ENCODE measurements around the gene KCTD13. TPM values are rescaled to one million over a fixed set of nuclear protein-coding genes. Genes with fewer than 3 reads are reported as not detected.
"Not testable (repeated sequence)": the region's sequence is repeated elsewhere in the genome, so short reads cannot be mapped to it uniquely, and the experiment has no call there.

The KCTD13 gene
- total and polyA plus RNA-seq, 3 experiments from 2014 or later = 15.9 to 37.1 (median 35.7) TPM

GRCh38 chr16:29871822-29872546, 54.0 kb downstream of the KCTD13 start:
- H3K4me1 ChIP-seq (ENCODE audit: insufficient read depth, low read length) = peaks cover 4% of the 10 kb centered on the region
- no peak overlapping the region for H3K27ac ChIP-seq (ENCODE audit: low read depth, low read length)
- no peaks in the 10 kb centered on the region for H3K9me3 ChIP-seq (ENCODE audit: low read length)
- ChIA-PET CTCF (interaction anchor here (1.2 kb wide), 1 partner anchor 8 kb away, joined by 4 read pairs; the partner anchor contains the start of gene CDIPT), POLR2A (no interaction called here)
- no peak for DNase-seq
- peaks cover under 1% of the 10 kb centered on the region for H3K27me3 ChIP-seq (ENCODE audit: insufficient read depth, low read length, poor library complexity, severe bottlenecking)
- no peaks in the 10 kb centered on the region for H3K9me3 Mint-ChIP-seq
- H3K4me1 Mint-ChIP-seq = peaks cover 7 to 15% (median 10%) of the 10 kb centered on the region in 3 donors
- H3K36me3 ChIP-seq (ENCODE audit: insufficient read depth, low read length) = no peaks in the 10 kb centered on the region
- H3K4me3 ChIP-seq (ENCODE audit: low read length) = no peak overlapping the region
- no peak overlapping the region for H3K4me3 Mint-ChIP-seq
- H3K27ac Mint-ChIP-seq = no peak overlapping the region
- H3K36me3 Mint-ChIP-seq = no peaks in the 10 kb centered on the region
- peaks cover 15% of the 10 kb centered on the region in 2 donors for H3K27me3 Mint-ChIP-seq

GRCh38 chr16:29869067-29869466, 57.0 kb downstream of the KCTD13 start:
- H3K36me3 ChIP-seq (ENCODE audit: insufficient read depth, low read length); H3K27ac ChIP-seq (ENCODE audit: low read depth, low read length); CTCF ChIA-PET; H3K9me3 ChIP-seq (ENCODE audit: low read length); H3K27ac Mint-ChIP-seq; H3K9me3 Mint-ChIP-seq; H3K27me3 Mint-ChIP-seq; H3K4me1 ChIP-seq (ENCODE audit: insufficient read depth, low read length); H3K36me3 Mint-ChIP-seq; H3K4me3 Mint-ChIP-seq; H3K4me1 Mint-ChIP-seq; H3K27me3 ChIP-seq (ENCODE audit: insufficient read depth, low read length, poor library complexity, severe bottlenecking); H3K4me3 ChIP-seq (ENCODE audit: low read length); DNase-seq: not testable (repeated sequence)
- POLR2A ChIA-PET = interaction anchor here (0.6 kb wide), 1 partner anchor 178 kb away, joined by 3 read pairs; no protein-coding TSS in a partner anchor

- Mint-ChIP-seq H3K36me3 (no peaks in the 10 kb centered on the region), H3K9me3 (no peaks in the 10 kb centered on the region), H3K27ac (no peak overlapping the region), H3K27me3 (peaks cover 3 to 6% of the 10 kb centered on the region in 2 donors), H3K4me3 (no peak overlapping the region), H3K4me1 (peaks cover 0 to 6% (median under 1%) of the 10 kb centered on the region in 3 donors)
- CTCF ChIA-PET = no interaction called here
- Histone ChIP-seq H3K27me3 (ENCODE audit: insufficient read depth, low read length, poor library complexity, severe bottlenecking) (no peaks in the 10 kb centered on the region), H3K9me3 (ENCODE audit: low read length) (no peaks in the 10 kb centered on the region), H3K4me1 (ENCODE audit: insufficient read depth, low read length) (peaks cover 4% of the 10 kb centered on the region), H3K27ac (ENCODE audit: low read depth, low read length) (no peak overlapping the region), H3K4me3 (ENCODE audit: low read length) (no peak overlapping the region), H3K36me3 (ENCODE audit: insufficient read depth, low read length) (no peaks in the 10 kb centered on the region)
- no peak for DNase-seq
- POLR2A ChIA-PET = interaction anchor here (0.6 kb wide), 1 partner anchor 178 kb away, joined by 3 read pairs; no protein-coding TSS in a partner anchor
Observed at GRCh38 chr16:29868396-29869009, 57.5 kb downstream of the KCTD13 start.

- peaks cover 0 to 3% of the 10 kb centered on the region in 2 donors for H3K27me3 Mint-ChIP-seq
- Histone ChIP-seq H3K4me1 (ENCODE audit: insufficient read depth, low read length) (peaks cover 21% of the 10 kb centered on the region), H3K27me3 (ENCODE audit: insufficient read depth, low read length, poor library complexity, severe bottlenecking) (no peaks in the 10 kb centered on the region), H3K27ac (ENCODE audit: low read depth, low read length) (no peak overlapping the region), H3K9me3 (ENCODE audit: low read length) (no peaks in the 10 kb centered on the region), H3K4me3 (ENCODE audit: low read length) (no peak overlapping the region), H3K36me3 (ENCODE audit: insufficient read depth, low read length) (peaks cover 7% of the 10 kb centered on the region)
- no peaks in the 10 kb centered on the region for H3K9me3 Mint-ChIP-seq
- no peak for DNase-seq
- H3K4me3 Mint-ChIP-seq = peak overlapping the region in 2 of 7 donors; percentile 23 to 29
- ChIA-PET CTCF (interaction anchor here (1.4 to 1.5 kb wide), 2 partner anchors 11 to 19 kb away, joined by 4 to 7 read pairs; no protein-coding TSS in a partner anchor), POLR2A (interaction anchor here (0.6 to 1.8 kb wide), 3 partner anchors 109 to 713 kb away, joined by 4 read pairs; partner anchors contain the start of gene TAOK2)
- H3K36me3 Mint-ChIP-seq = peaks cover 0 to 27% (median 4%) of the 10 kb centered on the region in 3 donors
- H3K27ac Mint-ChIP-seq = peak overlapping the region in 1 of 8 donors; percentile 29
- peaks cover 16 to 33% (median 31%) of the 10 kb centered on the region in 3 donors for H3K4me1 Mint-ChIP-seq
Observed at GRCh38 chr16:29864205-29864604, 61.8 kb downstream of the KCTD13 start.

GRCh38 chr16:29863669-29863984, 62.4 kb downstream of the KCTD13 start:
- Mint-ChIP-seq H3K27me3 (peaks cover 0 to 3% of the 10 kb centered on the region in 2 donors), H3K27ac (peak overlapping the region; percentile 92 to 99 (median 98))
- H3K4me3 ChIP-seq (ENCODE audit: low read length) = peak overlapping the region; percentile 89

GRCh38 chr16:29862884-29863668, 63.0 kb downstream of the KCTD13 start, which contains the start of gene CDIPT:
CDIPT (minus strand) TSS chr16:29863226; CDS start chr16:29862857, 369 bp downstream.
- H3K36me3 Mint-ChIP-seq = peaks cover 4 to 38% (median 5%) of the 10 kb centered on the region in 3 donors
- no peaks in the 10 kb centered on the region for H3K9me3 ChIP-seq (ENCODE audit: low read length)
- peaks cover 0 to 3% of the 10 kb centered on the region in 2 donors for H3K27me3 Mint-ChIP-seq
- peak within 1 kb of the TSS; percentile 84 to 97 (median 93) for H3K4me3 Mint-ChIP-seq
- CTCF ChIA-PET = interaction anchor here (1.0 to 2.1 kb wide), 10 partner anchors 9 to 164 kb away, joined by 3 to 8 read pairs (median 4); partner anchors contain the start of genes HIRIP3, KIF22 and PAGR1
- peak within 1 kb of the TSS; percentile 92 to 99 (median 98) for H3K27ac Mint-ChIP-seq
- POLR2A ChIA-PET = interaction anchor here (0.6 to 1.8 kb wide), 2 partner anchors 48 to 111 kb away, joined by 4 read pairs; partner anchors contain the start of gene TAOK2
- peak within 1 kb of the TSS; percentile 92 for H3K27ac ChIP-seq (ENCODE audit: low read depth, low read length)
- peaks cover 16 to 33% (median 31%) of the 10 kb centered on the region in 3 donors for H3K4me1 Mint-ChIP-seq
- peaks cover 21% of the 10 kb centered on the region for H3K4me1 ChIP-seq (ENCODE audit: insufficient read depth, low read length)
- DNase-seq = peak; percentile 87 to 95 (median 94)
- H3K27me3 ChIP-seq (ENCODE audit: insufficient read depth, low read length, poor library complexity, severe bottlenecking) = no peaks in the 10 kb centered on the region
- H3K4me3 ChIP-seq (ENCODE audit: low read length) = peak within 1 kb of the TSS; percentile 89
- peaks cover 7% of the 10 kb centered on the region for H3K36me3 ChIP-seq (ENCODE audit: insufficient read depth, low read length)
- no peaks in the 10 kb centered on the region for H3K9me3 Mint-ChIP-seq

More at GRCh38 chr16:29863669-29863984, 62.4 kb downstream of the KCTD13 start:
- Histone ChIP-seq H3K27me3 (ENCODE audit: insufficient read depth, low read length, poor library complexity, severe bottlenecking) (no peaks in the 10 kb centered on the region), H3K4me1 (ENCODE audit: insufficient read depth, low read length) (peaks cover 21% of the 10 kb centered on the region), H3K27ac (ENCODE audit: low read depth, low read length) (no peak overlapping the region), H3K36me3 (ENCODE audit: insufficient read depth, low read length) (peaks cover 7% of the 10 kb centered on the region), H3K9me3 (ENCODE audit: low read length) (no peaks in the 10 kb centered on the region)
- Mint-ChIP-seq H3K4me1 (peaks cover 16 to 33% (median 31%) of the 10 kb centered on the region in 3 donors), H3K36me3 (peaks cover 0 to 33% (median 5%) of the 10 kb centered on the region in 3 donors), H3K4me3 (peak overlapping the region; percentile 84 to 97 (median 93)), H3K9me3 (no peaks in the 10 kb centered on the region)
- DNase-seq = no peak
- ChIA-PET CTCF (interaction anchor here (1.0 to 2.1 kb wide), 9 partner anchors 8 to 164 kb away, joined by 3 to 8 read pairs (median 4); partner anchors contain the start of genes HIRIP3 and KIF22), POLR2A (interaction anchor here (0.6 to 1.8 kb wide), 2 partner anchors 48 to 110 kb away, joined by 4 read pairs; partner anchors contain the start of gene TAOK2)

GRCh38 chr16:29862383-29862883, 63.6 kb downstream of the KCTD13 start:
- H3K4me1 ChIP-seq (ENCODE audit: insufficient read depth, low read length) = peaks cover 21% of the 10 kb centered on the region
- Mint-ChIP-seq H3K27me3 (no peaks in the 10 kb centered on the region), H3K27ac (peak overlapping the region; percentile 73 to 98 (median 92)), H3K36me3 (peaks cover 4 to 39% (median 5%) of the 10 kb centered on the region in 3 donors), H3K4me3 (peak overlapping the region; percentile 84 to 97 (median 93)), H3K9me3 (no peaks in the 10 kb centered on the region), H3K4me1 (peaks cover 16 to 31% (median 30%) of the 10 kb centered on the region in 3 donors)
- no peaks in the 10 kb centered on the region for H3K9me3 ChIP-seq (ENCODE audit: low read length)
- ChIA-PET POLR2A (no interaction called here), CTCF (interaction anchor here (1.2 to 2.1 kb wide), 3 partner anchors 14 to 163 kb away, joined by 3 to 5 read pairs (median 3); partner anchors contain the start of gene PAGR1)
- no peaks in the 10 kb centered on the region for H3K27me3 ChIP-seq (ENCODE audit: insufficient read depth, low read length, poor library complexity, severe bottlenecking)
- H3K27ac ChIP-seq (ENCODE audit: low read depth, low read length) = peak overlapping the region; percentile 92
- peak overlapping the region; percentile 89 for H3K4me3 ChIP-seq (ENCODE audit: low read length)
- no peak for DNase-seq
- H3K36me3 ChIP-seq (ENCODE audit: insufficient read depth, low read length) = peaks cover 7% of the 10 kb centered on the region
